GM21360 (cell line): ENCODE data around the gene GSPT2.
"Not testable (repeated sequence)": the region's sequence is repeated elsewhere in the genome, so short reads cannot be mapped to it uniquely, and the experiment has no call there.

ENCODE experiments used
- ATAC-seq: cut with Tn5 transposase; IDR thresholded peaks from one replicate; pipeline ENCODE4 v1.9.1; 2021; ENCODE audit warnings: mild to moderate bottlenecking, moderate library complexity; ENCODE audit not compliant: unreplicated experiment

The GSPT2 gene

GRCh38 chrX:51743179-51743957, at the start of gene GSPT2:
Gene GSPT2 (plus strand): TSS chrX:51743442. CDS start chrX:51743627, 185 bp downstream.
- ATAC-seq: peak; percentile 93

- no peak for ATAC-seq
These were observed 49.0 kb upstream of the GSPT2 start for GRCh38 chrX:51694254-51694653.

- no peak for ATAC-seq
These were observed 45.8 kb upstream of the GSPT2 start for GRCh38 chrX:51697397-51697796.

- not testable (repeated sequence) for ATAC-seq
These were observed 32.7 kb upstream of the GSPT2 start, which contains the start of gene CENPVL1 for GRCh38 chrX:51710277-51711164. Gene CENPVL1 (plus strand): TSS chrX:51710512. CDS start chrX:51710512, 0 bp downstream.

- not testable (repeated sequence) for ATAC-seq
These were observed 30.1 kb upstream of the GSPT2 start for GRCh38 chrX:51712943-51713647.

GRCh38 chrX:51728202-51728601, 15.0 kb upstream of the GSPT2 start:
- no peak for ATAC-seq

- no peak for ATAC-seq
These were observed 6.2 kb upstream of the GSPT2 start for GRCh38 chrX:51737091-51737490.

- no peak for ATAC-seq
These were observed 656 bp upstream of the GSPT2 start for GRCh38 chrX:51742586-51742985.

GRCh38 chrX:51747671-51748070, 4.4 kb downstream of the GSPT2 start:
- ATAC-seq: no peak

GRCh38 chrX:51759055-51759839, 16.0 kb downstream of the GSPT2 start:
- no peak for ATAC-seq

GRCh38 chrX:51760657-51761056, 17.4 kb downstream of the GSPT2 start:
- no peak for ATAC-seq

GRCh38 chrX:51766546-51766945, 23.3 kb downstream of the GSPT2 start:
- ATAC-seq: no peak

GRCh38 chrX:51776851-51777250, 33.6 kb downstream of the GSPT2 start:
- ATAC-seq: no peak

- ATAC-seq: no peak
These were observed 36.1 kb downstream of the GSPT2 start for GRCh38 chrX:51779306-51779705.

GRCh38 chrX:51795136-51795535, 51.9 kb downstream of the GSPT2 start:
- no peak for ATAC-seq
